ENCODE measurements around the gene HNRNPL. TPM values are rescaled to one million over a fixed set of nuclear protein-coding genes. Genes with fewer than 3 reads are reported as not detected.

The HNRNPL gene
- total RNA-seq, 1 experiment from 2014 or later: 749 TPM

DNA sequence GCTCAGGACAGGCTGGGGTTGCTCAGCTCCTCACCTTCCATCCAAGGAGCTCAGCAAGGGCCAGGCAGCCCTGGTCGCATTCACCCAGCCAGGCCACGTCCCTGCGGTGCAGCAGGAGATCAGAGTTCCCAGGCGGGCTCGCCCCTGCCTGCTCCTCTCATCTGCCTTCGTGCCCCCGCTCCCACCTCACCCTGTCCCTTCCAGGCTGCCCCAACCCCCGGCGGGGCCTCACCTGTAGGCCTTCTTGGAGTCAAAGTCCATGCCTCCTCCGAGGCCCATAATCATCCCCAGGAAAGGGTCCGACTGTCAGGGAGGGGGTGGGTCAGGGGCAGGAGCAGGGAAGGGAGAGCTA is 29.6 kb upstream of the HNRNPL start:
- TF ChIP-seq CTCF (IDR thresholded peaks at IDR 0.05) (no peak), TCF7L2 (IDR thresholded peaks at IDR 0.05; ENCODE audit: low read depth, low read length) (no peak), POLR2AphosphoS5 (IDR thresholded peaks at IDR 0.05; ENCODE audit: low read depth, low read length) (no peak), SIN3A (IDR thresholded peaks at IDR 0.05; ENCODE audit: borderline replicate concordance, insufficient read depth, low read depth, low read length) (no peak)
- no peaks in the 10 kb centered on the region for H3K9me3 ChIP-seq (ENCODE audit: control insufficient read depth, insufficient read depth, low read depth, low read length)
- peak; percentile 10 for ATAC-seq
- in situ Hi-C loops (cut with HindIII; ENCODE audit: low pct_unique_long_range_greater_than_20kb, low sequenced_read_pairs) (no loop called here), intact Hi-C loops (cut with micrococcal nuclease; ENCODE audit: unreplicated experiment) (no loop called here)
- H3K4me3 ChIP-seq (ENCODE audit: low read depth in 2 of 2, low read length in 2 of 2): no peak overlapping the region
- H3K27me3 ChIP-seq (ENCODE audit: control insufficient read depth, insufficient read depth, low read length): no peaks in the 10 kb centered on the region
- peaks cover 7% of the 10 kb centered on the region; the same call in 1 of the 2 replicates for H3K4me1 ChIP-seq (ENCODE audit: control insufficient read depth, insufficient read depth, low read length)
- ChIA-PET POLR2A (interaction anchor here (0.5 to 1.1 kb wide), 3 partner anchors 9 to 518 kb away, joined by 3 to 4 read pairs (median 3); no protein-coding TSS in a partner anchor), CTCF (interaction anchor here (0.5 to 4.9 kb wide), 3 partner anchors 8 to 477 kb away, joined by 3 to 27 read pairs (median 5); partner anchors contain the start of gene FAM98C)
- BruUV-seq (replicated peaks): no TSS peak
- H3K36me3 ChIP-seq (ENCODE audit: control insufficient read depth, insufficient read depth, low read length): no peaks in the 10 kb centered on the region
- no peak for DNase-seq (ENCODE audit: low read depth, low spot score)
- H3K27ac ChIP-seq (ENCODE audit: low read length): no peak overlapping the region

GRCh38 chr19:38878575-38879399 is 29.0 kb upstream of the HNRNPL start:
- H3K4me3 ChIP-seq (ENCODE audit: low read depth in 2 of 2, low read length in 2 of 2): no peak overlapping the region
- in situ Hi-C loops (cut with HindIII; ENCODE audit: low pct_unique_long_range_greater_than_20kb, low sequenced_read_pairs): no loop called here
- TSS peak; percentile 90 for BruUV-seq (replicated peaks)
- POLR2A ChIA-PET: interaction anchor here (0.5 to 1.1 kb wide), 4 partner anchors 9 to 518 kb away, joined by 3 to 5 read pairs (median 4); no protein-coding TSS in a partner anchor
- no peaks in the 10 kb centered on the region for H3K27me3 ChIP-seq (ENCODE audit: control insufficient read depth, insufficient read depth, low read length)
- intact Hi-C loops (cut with micrococcal nuclease; ENCODE audit: unreplicated experiment): no loop called here
- H3K4me1 ChIP-seq (ENCODE audit: control insufficient read depth, insufficient read depth, low read length): peaks cover 7% of the 10 kb centered on the region; the same call in 1 of the 2 replicates
- DNase-seq (ENCODE audit: low read depth, low spot score) (no peak), ATAC-seq (no peak)
- no peaks in the 10 kb centered on the region for H3K36me3 ChIP-seq (ENCODE audit: control insufficient read depth, insufficient read depth, low read length)
- H3K9me3 ChIP-seq (ENCODE audit: control insufficient read depth, insufficient read depth, low read depth, low read length): no peaks in the 10 kb centered on the region
- TF ChIP-seq, protein P1, sequence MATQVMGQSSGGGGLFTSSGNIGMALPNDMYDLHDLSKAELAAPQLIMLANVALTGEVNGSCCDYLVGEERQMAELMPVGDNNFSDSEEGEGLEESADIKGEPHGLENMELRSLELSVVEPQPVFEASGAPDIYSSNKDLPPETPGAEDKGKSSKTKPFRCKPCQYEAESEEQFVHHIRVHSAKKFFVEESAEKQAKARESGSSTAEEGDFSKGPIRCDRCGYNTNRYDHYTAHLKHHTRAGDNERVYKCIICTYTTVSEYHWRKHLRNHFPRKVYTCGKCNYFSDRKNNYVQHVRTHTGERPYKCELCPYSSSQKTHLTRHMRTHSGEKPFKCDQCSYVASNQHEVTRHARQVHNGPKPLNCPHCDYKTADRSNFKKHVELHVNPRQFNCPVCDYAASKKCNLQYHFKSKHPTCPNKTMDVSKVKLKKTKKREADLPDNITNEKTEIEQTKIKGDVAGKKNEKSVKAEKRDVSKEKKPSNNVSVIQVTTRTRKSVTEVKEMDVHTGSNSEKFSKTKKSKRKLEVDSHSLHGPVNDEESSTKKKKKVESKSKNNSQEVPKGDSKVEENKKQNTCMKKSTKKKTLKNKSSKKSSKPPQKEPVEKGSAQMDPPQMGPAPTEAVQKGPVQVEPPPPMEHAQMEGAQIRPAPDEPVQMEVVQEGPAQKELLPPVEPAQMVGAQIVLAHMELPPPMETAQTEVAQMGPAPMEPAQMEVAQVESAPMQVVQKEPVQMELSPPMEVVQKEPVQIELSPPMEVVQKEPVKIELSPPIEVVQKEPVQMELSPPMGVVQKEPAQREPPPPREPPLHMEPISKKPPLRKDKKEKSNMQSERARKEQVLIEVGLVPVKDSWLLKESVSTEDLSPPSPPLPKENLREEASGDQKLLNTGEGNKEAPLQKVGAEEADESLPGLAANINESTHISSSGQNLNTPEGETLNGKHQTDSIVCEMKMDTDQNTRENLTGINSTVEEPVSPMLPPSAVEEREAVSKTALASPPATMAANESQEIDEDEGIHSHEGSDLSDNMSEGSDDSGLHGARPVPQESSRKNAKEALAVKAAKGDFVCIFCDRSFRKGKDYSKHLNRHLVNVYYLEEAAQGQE (IDR thresholded peaks at IDR 0.05; ENCODE audit: insufficient read depth in 1 of 2, low read depth in 2 of 2, low read length in 1 of 2): no peak
- no peak for TF ChIP-seq SIN3A (IDR thresholded peaks at IDR 0.05; ENCODE audit: borderline replicate concordance, insufficient read depth, low read depth, low read length)
- TF ChIP-seq CTCF (IDR thresholded peaks at IDR 0.05): no peak
- TF ChIP-seq POLR2AphosphoS5 (IDR thresholded peaks at IDR 0.05; ENCODE audit: low read depth, low read length): no peak
- TF ChIP-seq TCF7L2 (IDR thresholded peaks at IDR 0.05; ENCODE audit: low read depth, low read length): no peak
- CTCF ChIA-PET: interaction anchor here (0.6 to 4.9 kb wide), 3 partner anchors 9 to 476 kb away, joined by 3 to 27 read pairs (median 6); partner anchors contain the start of gene FAM98C
- H3K27ac ChIP-seq (ENCODE audit: low read length): peak overlapping the region; percentile 5; the same call in 1 of the 2 replicates

Measured in Panc1 (cell line).